Esophagus (tissue), 2 donors: ENCODE measurements around the gene KCNH6. TPM values are rescaled to one million over a fixed set of nuclear protein-coding genes. Genes with fewer than 3 reads are reported as not detected.

Source experiments
- H3K27ac ChIP-seq, 2 donors: one replicate each; pipeline ENCODE4 v1.5.1; 2013; ENCODE audit warnings: low read depth in 2 of 2, mild to moderate bottlenecking in 2 of 2, inconsistent platforms in 1 of 2, low read length in 1 of 2, moderate library complexity in 1 of 2
- H3K27me3 ChIP-seq, 2 donors: one replicate each; pipeline ENCODE4 v1.6.1; 2013; ENCODE audit warnings: low read length in 2 of 2, control low read depth in 1 of 2, mild to moderate bottlenecking in 1 of 2; ENCODE audit not compliant: insufficient read depth in 2 of 2, control insufficient read depth in 1 of 2
- H3K36me3 ChIP-seq, 2 donors: one replicate each; pipeline ENCODE4 v1.6.1; 2013; ENCODE audit warnings: low read length in 1 of 2; ENCODE audit not compliant: control insufficient read depth in 2 of 2, insufficient read depth in 2 of 2
- H3K4me1 ChIP-seq, 2 donors: one replicate each; pipeline ENCODE4 v1.6.1; 2013; ENCODE audit warnings: low read length in 1 of 2; ENCODE audit not compliant: control insufficient read depth in 2 of 2, insufficient read depth in 2 of 2
- H3K4me3 ChIP-seq, 2 donors: one replicate each; pipeline ENCODE4 v1.5.1; 2013; ENCODE audit warnings: low read length in 2 of 2, mild to moderate bottlenecking in 2 of 2, low read depth in 1 of 2, moderate library complexity in 1 of 2
- H3K9me3 ChIP-seq, 2 donors: one replicate each; pipeline ENCODE4 v1.6.1; 2013; ENCODE audit warnings: mild to moderate bottlenecking in 2 of 2, low read depth in 1 of 2, low read length in 1 of 2, moderate library complexity in 1 of 2; ENCODE audit not compliant: control insufficient read depth in 2 of 2, insufficient read depth in 1 of 2
- WGBS, 2 donors: extraction: QIAGEN DNeasy Blood & Tissue Kit; methylation state at CpG; one replicate each; pipeline ENCODE4 v1.1.7; 2013; 5-methylcytosine and 5-hydroxymethylcytosine counted together
- polyA plus RNA-seq, 2 donors: library from polyadenylated mRNA; stranded (reverse); fragments of 200-250 nt; gene quantifications; one replicate each; pipeline ENCODE4 v1.2.3, GENCODE V29; 2013
- donor health status: healthy with polysubstance abuse.
- donor health status: Bipolar disorder and iron deficiency.

The KCNH6 gene
- polyA plus RNA-seq, 2 donors, result 0.04 TPM; not detected in 1

GRCh38 chr17:63478814-63479494 is 44.2 kb upstream of the KCNH6 start:
- H3K4me3 ChIP-seq, result no peak overlapping the region
- no peak overlapping the region for H3K27ac ChIP-seq
- no peaks in the 10 kb centered on the region for H3K9me3 ChIP-seq
- peaks cover 7 to 15% of the 10 kb centered on the region in 2 donors for H3K4me1 ChIP-seq
- 42 to 45% methylated on average over 16 of the region's 16 CpGs for WGBS, 2 donors
- no peaks in the 10 kb centered on the region for H3K27me3 ChIP-seq
- H3K36me3 ChIP-seq, result no peaks in the 10 kb centered on the region

- no peaks in the 10 kb centered on the region for H3K27me3 ChIP-seq
- no peaks in the 10 kb centered on the region for H3K9me3 ChIP-seq
- no peak overlapping the region for H3K4me3 ChIP-seq
- no peaks in the 10 kb centered on the region for H3K36me3 ChIP-seq
- H3K4me1 ChIP-seq, result peaks cover 7 to 15% of the 10 kb centered on the region in 2 donors
- no peak overlapping the region for H3K27ac ChIP-seq
- 79 to 81% methylated on average over 16 to 17 of the region's 17 CpGs for WGBS, 2 donors
Observed at GRCh38 chr17:63479495-63480184, 43.5 kb upstream of the KCNH6 start.

GRCh38 chr17:63480192-63480784 is 42.9 kb upstream of the KCNH6 start:
- no peak overlapping the region for H3K27ac ChIP-seq
- no peak overlapping the region for H3K4me3 ChIP-seq
- H3K27me3 ChIP-seq, result no peaks in the 10 kb centered on the region
- peaks cover 7 to 15% of the 10 kb centered on the region in 2 donors for H3K4me1 ChIP-seq
- no peaks in the 10 kb centered on the region for H3K9me3 ChIP-seq
- 89 to 90% methylated on average over 21 of the region's 21 CpGs for WGBS, 2 donors
- no peaks in the 10 kb centered on the region for H3K36me3 ChIP-seq

- H3K27me3 ChIP-seq, result no peaks in the 10 kb centered on the region
- no peak overlapping the region for H3K27ac ChIP-seq
- H3K4me1 ChIP-seq, result peaks cover 7 to 15% of the 10 kb centered on the region in 2 donors
- H3K36me3 ChIP-seq, result no peaks in the 10 kb centered on the region
- H3K9me3 ChIP-seq, result no peaks in the 10 kb centered on the region
- H3K4me3 ChIP-seq, result no peak overlapping the region
- 63 to 69% methylated on average over 11 of the region's 11 CpGs for WGBS, 2 donors
Observed at GRCh38 chr17:63480826-63481487, 42.2 kb upstream of the KCNH6 start.

- H3K36me3 ChIP-seq, result no peaks in the 10 kb centered on the region
- H3K27me3 ChIP-seq, result no peaks in the 10 kb centered on the region
- no peaks in the 10 kb centered on the region for H3K9me3 ChIP-seq
- H3K4me3 ChIP-seq, result no peak overlapping the region
- 60 to 69% methylated on average over 16 of the region's 16 CpGs for WGBS, 2 donors
- no peak overlapping the region for H3K27ac ChIP-seq
- peaks cover 7 to 15% of the 10 kb centered on the region in 2 donors for H3K4me1 ChIP-seq
Observed at GRCh38 chr17:63481488-63481870, 41.7 kb upstream of the KCNH6 start.

- Histone ChIP-seq H3K9me3 (no peaks in the 10 kb centered on the region), H3K36me3 (no peaks in the 10 kb centered on the region), H3K27me3 (no peaks in the 10 kb centered on the region), H3K27ac (no peak overlapping the region), H3K4me3 (no peak overlapping the region), H3K4me1 (peaks cover 5 to 13% of the 10 kb centered on the region in 2 donors)
- WGBS, 2 donors, result 86 to 91% methylated on average over 16 of the region's 16 CpGs
Observed at GRCh38 chr17:63482509-63482908, 40.6 kb upstream of the KCNH6 start.

GRCh38 chr17:63483038-63483437 is 40.1 kb upstream of the KCNH6 start:
- Histone ChIP-seq H3K4me1 (peaks cover 0 to 7% of the 10 kb centered on the region in 2 donors), H3K9me3 (no peaks in the 10 kb centered on the region), H3K36me3 (no peaks in the 10 kb centered on the region), H3K4me3 (no peak overlapping the region), H3K27me3 (no peaks in the 10 kb centered on the region), H3K27ac (no peak overlapping the region)
- 90 to 92% methylated on average over 10 of the region's 10 CpGs for WGBS, 2 donors

- peaks cover 0 to 3% of the 10 kb centered on the region in 2 donors for H3K4me1 ChIP-seq
- H3K27me3 ChIP-seq, result no peaks in the 10 kb centered on the region
- WGBS, 2 donors, result 92 to 94% methylated on average over 16 of the region's 16 CpGs
- no peak overlapping the region for H3K4me3 ChIP-seq
- H3K9me3 ChIP-seq, result no peaks in the 10 kb centered on the region
- H3K27ac ChIP-seq, result no peak overlapping the region
- H3K36me3 ChIP-seq, result no peaks in the 10 kb centered on the region
Observed at GRCh38 chr17:63483655-63484575, 39.2 kb upstream of the KCNH6 start.
